Left ventricle myocardium inferior (tissue), 1 donor: ENCODE data around the gene DNAJB8. TPM values are rescaled to one million over a fixed set of nuclear protein-coding genes. Genes with fewer than 3 reads are reported as not detected.

Source experiments
- DNase-seq: peaks from one replicate; pipeline ENCODE4 v3.0.0-alpha.2; 2020
- H3K27ac ChIP-seq: fragments of 200-600 bp; replicated peaks from 2 replicates; pipeline ENCODE4 v1.8.0; 2021
- H3K27me3 ChIP-seq: fragments of 200-600 bp; 2 replicates; pipeline ENCODE4 v1.8.0; 2021; ENCODE audit warnings: low read depth
- H3K36me3 ChIP-seq: fragments of 200-600 bp; 2 replicates; pipeline ENCODE4 v1.8.0; 2021
- H3K4me1 ChIP-seq: fragments of 200-600 bp; 2 replicates; pipeline ENCODE4 v1.8.0; 2021
- H3K4me3 ChIP-seq: fragments of 200-600 bp; 2 replicates; pipeline ENCODE4 v1.8.0; 2021; ENCODE audit warnings: mild to moderate bottlenecking, moderate library complexity
- H3K9me3 ChIP-seq: fragments of 200-600 bp; replicated peaks from 2 replicates; pipeline ENCODE4 v1.8.0; 2021
- CTCF ChIP-seq: fragments of 200-600 bp; IDR thresholded peaks from 2 replicates; pipeline ENCODE4 v1.8.0; 2021; ENCODE audit warnings: antibody characterized with exemption, mild to moderate bottlenecking, borderline replicate concordance
- intact Hi-C: fragments of 100-400 bp; cut with micrococcal nuclease; formaldehyde crosslinking; loops from one replicate; pipeline ENCODE4 v1.11.0; 2022
- total RNA-seq: library from RNA; stranded (reverse); fragmentation: NEBNext Ultra II Directional; extraction: Animal tissue kit (Norgen Biotek cat#: 25700); gene quantifications from one replicate; pipeline ENCODE4 v1.2.1, GENCODE V29; 2021
- donor health status: DM: no; HTN: yes; CAD: no; lungs with severe emphysema.

DNAJB8 gene
- total RNA-seq, 1 donor from 2014 or later: not detected

- Histone ChIP-seq H3K4me1 (peaks cover 74% of the 10 kb centered on the region), H3K27me3 (peaks cover 98% of the 10 kb centered on the region), H3K36me3 (no peaks in the 10 kb centered on the region), H3K27ac (no peak overlapping the region), H3K4me3 (peak overlapping the region; percentile 81), H3K9me3 (no peaks in the 10 kb centered on the region)
- no peak for DNase-seq
- no peak for TF ChIP-seq CTCF
- intact Hi-C loops: loop anchor here (10.0 kb wide), 1 partner anchor 316 kb away; no protein-coding TSS in a partner anchor
Observed at GRCh38 chr3:128490915-128491690, 24.4 kb upstream of the DNAJB8 start.

GRCh38 chr3:128490650-128490914 is 23.9 kb upstream of the DNAJB8 start:
- Histone ChIP-seq H3K27me3 (peaks cover 98% of the 10 kb centered on the region), H3K4me1 (peaks cover 79% of the 10 kb centered on the region), H3K4me3 (peak overlapping the region; percentile 81), H3K9me3 (no peaks in the 10 kb centered on the region), H3K27ac (peak overlapping the region; percentile 94), H3K36me3 (peaks cover 3% of the 10 kb centered on the region)
- DNase-seq: no peak
- no peak for TF ChIP-seq CTCF
- intact Hi-C loops: loop anchor here (10.0 kb wide), 1 partner anchor 316 kb away; no protein-coding TSS in a partner anchor

- Histone ChIP-seq H3K4me1 (peaks cover 84% of the 10 kb centered on the region), H3K36me3 (peaks cover 6% of the 10 kb centered on the region), H3K4me3 (peak overlapping the region; percentile 81), H3K27me3 (peaks cover 98% of the 10 kb centered on the region), H3K9me3 (no peaks in the 10 kb centered on the region), H3K27ac (peak overlapping the region; percentile 94)
- TF ChIP-seq CTCF: no peak
- intact Hi-C loops: loop anchor here (10.0 kb wide), 1 partner anchor 315 kb away; no protein-coding TSS in a partner anchor
- DNase-seq: no peak
Observed at GRCh38 chr3:128489927-128490649, 23.4 kb upstream of the DNAJB8 start.

GRCh38 chr3:128489674-128489926 is 22.9 kb upstream of the DNAJB8 start:
- intact Hi-C loops: no loop called here
- no peak for TF ChIP-seq CTCF
- Histone ChIP-seq H3K27ac (peak overlapping the region; percentile 94), H3K4me1 (peaks cover 89% of the 10 kb centered on the region), H3K36me3 (peaks cover 6% of the 10 kb centered on the region), H3K9me3 (no peaks in the 10 kb centered on the region), H3K27me3 (peaks cover 100% of the 10 kb centered on the region), H3K4me3 (peak overlapping the region; percentile 81)
- no peak for DNase-seq

- H3K27me3 ChIP-seq: peaks cover 100% of the 10 kb centered on the region
- H3K27ac ChIP-seq: peak overlapping the region; percentile 94
- peak overlapping the region; percentile 81 for H3K4me3 ChIP-seq
- TF ChIP-seq CTCF: no peak
- intact Hi-C loops: no loop called here
- peaks cover 91% of the 10 kb centered on the region for H3K4me1 ChIP-seq
- H3K36me3 ChIP-seq: peaks cover 6% of the 10 kb centered on the region
- no peaks in the 10 kb centered on the region for H3K9me3 ChIP-seq
- peak; percentile 57 for DNase-seq
Observed at GRCh38 chr3:128488991-128489673, 22.4 kb upstream of the DNAJB8 start.
